Activated CD8-positive, alpha-beta memory T cell treated with anti-CD3 and anti-CD28 coated beads for 24 hours (primary cell): Measurements from ENCODE around the gene RNF43.

Experiments used
- DNase-seq: peaks from one replicate; pipeline ENCODE4 v3.0.0-alpha.2; 2020

Gene RNF43

GRCh38 chr17:58417300-58418092 is at the start of gene RNF43:
RNF43 (minus strand) TSS chr17:58417534; CDS start chr17:58415577, 1,957 bp downstream.
- DNase-seq, result peak; percentile 85

GRCh38 chr17:58455491-58455890 is 38.2 kb upstream of the RNF43 start:
- no peak for DNase-seq

GRCh38 chr17:58452738-58453137 is 35.4 kb upstream of the RNF43 start:
- DNase-seq, result no peak

- peak; percentile 77 for DNase-seq
Observed at GRCh38 chr17:58447039-58447975, 30.0 kb upstream of the RNF43 start.

- DNase-seq, result no peak
Observed at GRCh38 chr17:58446086-58446485, 28.8 kb upstream of the RNF43 start.

- DNase-seq, result no peak
Observed at GRCh38 chr17:58436805-58437239, 19.5 kb upstream of the RNF43 start.

GRCh38 chr17:58436245-58436644 is 18.9 kb upstream of the RNF43 start:
- DNase-seq, result no peak

GRCh38 chr17:58432806-58433573 is 15.7 kb upstream of the RNF43 start:
- DNase-seq, result no peak

GRCh38 chr17:58427807-58428206 is 10.5 kb upstream of the RNF43 start:
- DNase-seq, result no peak

GRCh38 chr17:58421711-58422110 is 4.4 kb upstream of the RNF43 start:
- DNase-seq, result no peak

GRCh38 chr17:58420827-58421226 is 3.5 kb upstream of the RNF43 start:
- DNase-seq, result no peak

- no peak for DNase-seq
Observed at GRCh38 chr17:58416937-58417299, 416 bp downstream of the RNF43 start.

- no peak for DNase-seq
Observed at GRCh38 chr17:58416396-58416795, 938 bp downstream of the RNF43 start.

- no peak for DNase-seq
Observed at GRCh38 chr17:58415371-58416055, 1.8 kb downstream of the RNF43 start.

- DNase-seq, result no peak
Observed at GRCh38 chr17:58414596-58414997, 2.7 kb downstream of the RNF43 start.

GRCh38 chr17:58413684-58414083 is 3.6 kb downstream of the RNF43 start:
- no peak for DNase-seq

- no peak for DNase-seq
Observed at GRCh38 chr17:58412961-58413586, 4.3 kb downstream of the RNF43 start.

- DNase-seq, result no peak
Observed at GRCh38 chr17:58412064-58412703, 5.2 kb downstream of the RNF43 start.

GRCh38 chr17:58411408-58411894 is 5.9 kb downstream of the RNF43 start:
- DNase-seq, result no peak

GRCh38 chr17:58410714-58411407 is 6.5 kb downstream of the RNF43 start:
- no peak for DNase-seq

- DNase-seq, result no peak
Observed at GRCh38 chr17:58409432-58409831, 7.9 kb downstream of the RNF43 start.
